Measurements from ENCODE around the gene SERINC5. TPM values are rescaled to one million over a fixed set of nuclear protein-coding genes. Genes with fewer than 3 reads are reported as not detected.

The SERINC5 gene
- total RNA-seq, 1 donor from 2014 or later = 8.3 TPM

DNA sequence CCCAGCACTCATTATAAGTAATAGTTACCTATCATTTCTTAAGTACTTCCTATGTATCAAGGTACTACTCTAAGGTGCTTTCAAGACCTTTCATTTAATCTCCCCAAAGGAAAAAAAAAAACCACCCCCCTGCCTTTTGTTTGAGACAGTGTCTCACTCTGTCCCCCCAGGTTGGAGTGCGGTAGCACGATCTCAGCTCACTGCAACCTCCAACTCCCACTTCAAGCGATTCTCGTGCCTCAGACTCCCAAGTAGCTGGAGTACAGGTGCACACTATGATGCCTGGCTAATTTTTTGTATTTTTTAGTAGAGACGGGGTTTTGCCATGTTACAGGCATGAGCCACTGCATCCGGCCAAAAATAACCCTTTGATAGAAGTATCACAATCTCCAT is 29.9 kb downstream of the SERINC5 start:
- Mint-ChIP-seq H3K9me3 (no peaks in the 10 kb centered on the region), H3K4me1 (peaks cover 7% of the 10 kb centered on the region), H3K27ac (ENCODE audit: unreplicated experiment) (no peak overlapping the region), H3K27me3 (ENCODE audit: low read depth) (no peaks in the 10 kb centered on the region), H3K36me3 (ENCODE audit: low read depth) (no peaks in the 10 kb centered on the region), H3K4me3 (no peak overlapping the region)
- no peak for DNase-seq (ENCODE audit: low read depth, low spot score)
- TF ChIP-seq, protein P1, sequence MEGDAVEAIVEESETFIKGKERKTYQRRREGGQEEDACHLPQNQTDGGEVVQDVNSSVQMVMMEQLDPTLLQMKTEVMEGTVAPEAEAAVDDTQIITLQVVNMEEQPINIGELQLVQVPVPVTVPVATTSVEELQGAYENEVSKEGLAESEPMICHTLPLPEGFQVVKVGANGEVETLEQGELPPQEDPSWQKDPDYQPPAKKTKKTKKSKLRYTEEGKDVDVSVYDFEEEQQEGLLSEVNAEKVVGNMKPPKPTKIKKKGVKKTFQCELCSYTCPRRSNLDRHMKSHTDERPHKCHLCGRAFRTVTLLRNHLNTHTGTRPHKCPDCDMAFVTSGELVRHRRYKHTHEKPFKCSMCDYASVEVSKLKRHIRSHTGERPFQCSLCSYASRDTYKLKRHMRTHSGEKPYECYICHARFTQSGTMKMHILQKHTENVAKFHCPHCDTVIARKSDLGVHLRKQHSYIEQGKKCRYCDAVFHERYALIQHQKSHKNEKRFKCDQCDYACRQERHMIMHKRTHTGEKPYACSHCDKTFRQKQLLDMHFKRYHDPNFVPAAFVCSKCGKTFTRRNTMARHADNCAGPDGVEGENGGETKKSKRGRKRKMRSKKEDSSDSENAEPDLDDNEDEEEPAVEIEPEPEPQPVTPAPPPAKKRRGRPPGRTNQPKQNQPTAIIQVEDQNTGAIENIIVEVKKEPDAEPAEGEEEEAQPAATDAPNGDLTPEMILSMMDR (conservative IDR thresholded peaks at IDR 0.05) = no peak

DNA sequence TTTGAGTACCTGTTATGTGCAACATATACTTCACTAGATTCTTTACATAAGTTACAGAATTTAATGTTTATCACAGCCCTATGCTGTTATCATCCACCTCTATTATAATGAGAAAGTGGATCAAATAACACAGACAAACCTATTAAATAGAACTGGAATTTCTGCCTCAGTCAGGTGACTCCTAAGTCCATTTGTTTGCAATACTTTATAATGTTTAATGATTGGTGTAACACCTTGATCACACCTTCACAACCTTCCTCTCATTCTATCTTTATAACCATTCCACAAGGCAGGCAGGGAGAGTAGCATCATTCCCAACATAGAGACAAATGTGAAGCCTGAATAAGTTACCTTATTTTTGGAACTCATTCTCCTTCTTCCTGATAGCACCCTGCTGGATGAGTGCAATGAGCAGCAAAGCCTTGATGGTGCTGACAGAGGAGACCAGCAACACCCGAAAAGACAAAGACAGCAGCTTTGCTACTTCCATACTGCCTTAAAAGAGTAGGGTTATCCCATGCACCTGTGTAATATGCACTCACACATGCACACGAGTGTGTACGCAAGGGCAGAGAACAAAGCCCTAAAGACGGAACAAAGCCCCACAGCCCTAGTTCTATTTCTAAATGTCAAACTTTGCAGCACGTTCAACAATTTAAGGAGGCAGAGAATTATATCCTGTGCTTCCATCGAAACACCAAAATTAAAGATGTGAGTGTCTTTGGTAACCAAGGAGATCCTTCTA is 30.5 kb downstream of the SERINC5 start:
- H3K27ac Mint-ChIP-seq (ENCODE audit: unreplicated experiment) = no peak overlapping the region
- DNase-seq (ENCODE audit: low read depth, low spot score) = no peak
- TF ChIP-seq, protein P1 (conservative IDR thresholded peaks at IDR 0.05) = no peak
- H3K36me3 Mint-ChIP-seq (ENCODE audit: low read depth) = no peaks in the 10 kb centered on the region
- H3K9me3 Mint-ChIP-seq = no peaks in the 10 kb centered on the region
- H3K4me1 Mint-ChIP-seq = peaks cover 1% of the 10 kb centered on the region
- no peaks in the 10 kb centered on the region for H3K27me3 Mint-ChIP-seq (ENCODE audit: low read depth)
- no peak overlapping the region for H3K4me3 Mint-ChIP-seq

DNA sequence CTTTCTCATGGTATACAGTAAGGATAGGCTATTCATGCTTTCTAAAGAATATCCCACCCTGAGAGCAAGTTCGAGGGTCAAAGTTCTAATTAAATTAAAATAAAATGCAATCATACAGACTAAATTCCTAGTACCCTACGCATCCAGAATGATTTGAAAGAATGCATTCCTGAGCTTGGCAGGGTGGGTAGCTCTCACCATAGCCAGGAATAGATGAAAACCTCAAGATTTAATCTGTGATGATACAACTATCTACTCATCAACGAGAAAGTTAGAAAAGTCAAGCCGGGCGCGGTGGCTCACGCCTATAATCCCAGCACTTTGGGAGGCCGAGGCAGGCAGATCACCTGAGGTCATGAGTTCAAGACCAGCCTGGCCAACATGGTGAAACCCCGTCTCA is 32.3 kb downstream of the SERINC5 start:
- Mint-ChIP-seq H3K4me1 (peaks cover 10% of the 10 kb centered on the region), H3K27me3 (ENCODE audit: low read depth) (no peaks in the 10 kb centered on the region), H3K4me3 (no peak overlapping the region), H3K9me3 (no peaks in the 10 kb centered on the region), H3K27ac (ENCODE audit: unreplicated experiment) (no peak overlapping the region), H3K36me3 (ENCODE audit: low read depth) (no peaks in the 10 kb centered on the region)
- DNase-seq (ENCODE audit: low read depth, low spot score) = no peak
- TF ChIP-seq, protein P1 (conservative IDR thresholded peaks at IDR 0.05) = no peak

DNA sequence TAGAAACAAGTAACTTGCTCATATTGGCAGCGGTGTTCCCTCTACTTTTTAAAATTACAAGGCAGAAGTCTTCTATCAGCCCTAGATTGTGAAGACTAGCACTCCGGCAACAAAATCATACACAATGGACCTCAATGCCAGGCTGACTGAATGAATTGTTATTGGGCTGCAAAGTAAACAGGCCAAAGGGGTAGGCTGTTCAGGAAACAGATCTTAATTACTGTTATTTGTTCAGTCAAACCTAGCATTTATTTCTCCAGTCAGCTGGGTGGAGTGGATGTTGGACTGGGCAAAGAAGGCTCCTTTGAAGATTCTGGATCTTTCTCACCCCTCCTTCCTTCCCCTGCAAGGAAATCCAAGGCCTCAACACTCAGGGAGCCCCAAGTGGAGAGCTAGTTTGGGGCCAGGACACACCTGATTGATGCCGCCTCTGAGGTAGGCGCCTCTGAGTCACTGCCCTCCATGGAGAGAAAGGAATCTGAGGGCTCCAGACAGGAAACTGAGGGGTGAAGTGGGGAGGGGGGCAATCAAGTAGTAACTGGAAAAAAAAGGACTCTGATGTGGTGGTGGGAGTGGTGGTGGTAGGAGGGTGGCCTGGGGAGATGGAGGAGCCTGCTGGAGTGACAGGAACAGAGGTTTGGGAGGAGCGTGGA is 35.5 kb downstream of the SERINC5 start:
- TF ChIP-seq, protein P1 (conservative IDR thresholded peaks at IDR 0.05) = no peak
- Mint-ChIP-seq H3K4me1 (peaks cover 16% of the 10 kb centered on the region), H3K9me3 (no peaks in the 10 kb centered on the region), H3K4me3 (no peak overlapping the region), H3K36me3 (ENCODE audit: low read depth) (no peaks in the 10 kb centered on the region), H3K27me3 (ENCODE audit: low read depth) (no peaks in the 10 kb centered on the region), H3K27ac (ENCODE audit: unreplicated experiment) (no peak overlapping the region)
- DNase-seq (ENCODE audit: low read depth, low spot score) = no peak

DNA sequence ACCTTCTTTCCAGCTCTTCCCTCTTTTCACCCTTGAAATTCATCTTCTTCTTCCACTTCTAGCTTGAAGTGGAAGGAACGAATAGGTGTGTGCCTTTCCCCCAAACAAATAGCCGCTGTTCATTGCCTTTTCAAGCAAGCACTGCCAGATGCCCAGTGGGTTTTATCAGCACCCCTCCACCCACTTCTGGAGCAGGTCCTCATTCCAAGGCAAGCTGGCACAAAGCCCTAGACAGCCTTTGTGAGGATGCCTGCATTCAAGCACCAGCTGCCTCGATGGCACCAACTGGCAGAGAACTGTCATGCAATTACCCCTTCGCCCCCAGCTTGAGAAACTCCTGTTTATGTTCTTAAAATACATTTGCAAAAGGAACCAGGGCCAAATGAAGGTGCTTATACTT is 36.5 kb downstream of the SERINC5 start:
- TF ChIP-seq, protein P1 (conservative IDR thresholded peaks at IDR 0.05) = no peak
- H3K36me3 Mint-ChIP-seq (ENCODE audit: low read depth) = no peaks in the 10 kb centered on the region
- H3K27me3 Mint-ChIP-seq (ENCODE audit: low read depth) = no peaks in the 10 kb centered on the region
- H3K27ac Mint-ChIP-seq (ENCODE audit: unreplicated experiment) = no peak overlapping the region
- no peaks in the 10 kb centered on the region for H3K9me3 Mint-ChIP-seq
- no peak overlapping the region for H3K4me3 Mint-ChIP-seq
- H3K4me1 Mint-ChIP-seq = peaks cover 16% of the 10 kb centered on the region
- DNase-seq (ENCODE audit: low read depth, low spot score) = no peak
